ENCODE measurements around the gene KCNN2. TPM values are rescaled to one million over a fixed set of nuclear protein-coding genes. Genes with fewer than 3 reads are reported as not detected.
A peak's percentile ranks its signal among the peaks of the same experiment; 100 is the strongest.

KCNN2 gene
- polyA plus RNA-seq, 6 donors from 2014 or later: not detected

DNA sequence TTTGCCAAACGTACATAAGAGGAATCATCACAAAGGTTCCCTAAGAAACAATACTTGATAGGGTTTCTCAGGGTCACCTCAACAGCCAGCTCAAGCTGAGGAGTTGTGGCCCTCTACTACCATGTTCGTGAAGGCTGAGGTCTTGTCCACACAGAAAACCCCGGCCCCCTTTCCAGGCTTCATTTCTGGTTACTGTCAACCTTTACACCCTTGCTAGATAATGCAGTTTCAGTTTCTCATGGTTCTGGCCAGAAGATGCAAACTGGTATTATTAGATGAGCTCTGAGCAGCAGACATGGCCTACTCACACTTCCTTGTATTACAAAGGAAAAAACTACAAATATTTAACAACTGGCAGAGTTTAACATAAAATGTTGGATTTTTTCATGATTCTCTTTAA is 22.8 kb upstream of the KCNN2 start:
- Mint-ChIP-seq H3K9me3 (peaks cover 0 to 9% (median 3%) of the 10 kb centered on the region in 7 donors), H3K27ac (no peak overlapping the region), H3K36me3 (no peaks in the 10 kb centered on the region), H3K4me1 (no peaks in the 10 kb centered on the region), H3K27me3 (peaks cover 0 to 5% (median 0%) of the 10 kb centered on the region in 3 donors), H3K4me3 (no peak overlapping the region)
- ATAC-seq (ENCODE audit: low read depth in 2 of 2) (no peak), DNase-seq (no peak)

DNA sequence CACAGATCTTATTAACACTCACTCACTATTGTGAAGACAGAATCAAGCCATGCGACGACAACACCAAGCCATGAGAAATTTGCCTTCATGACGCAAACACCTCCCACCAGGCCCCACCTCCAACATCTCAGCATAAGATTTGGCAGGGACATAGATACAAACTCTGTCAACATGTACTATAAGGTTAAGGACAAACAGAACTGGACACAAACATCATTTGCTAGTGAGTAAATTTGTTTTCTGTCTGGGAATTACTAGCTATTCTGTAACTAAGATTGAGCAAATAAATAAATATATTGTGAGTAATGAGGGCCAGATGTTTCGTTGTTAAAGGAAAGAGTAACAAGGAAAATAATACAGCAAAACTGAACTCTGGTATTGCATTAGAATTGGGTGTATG is 15.7 kb upstream of the KCNN2 start:
- Mint-ChIP-seq H3K27me3 (peaks cover 0 to 1% (median 0%) of the 10 kb centered on the region in 3 donors), H3K9me3 (peaks cover 0 to 7% (median 0%) of the 10 kb centered on the region in 7 donors), H3K36me3 (no peaks in the 10 kb centered on the region), H3K4me1 (no peaks in the 10 kb centered on the region), H3K27ac (no peak overlapping the region), H3K4me3 (no peak overlapping the region)
- ATAC-seq (ENCODE audit: low read depth in 2 of 2): no peak
- no peak for DNase-seq

DNA sequence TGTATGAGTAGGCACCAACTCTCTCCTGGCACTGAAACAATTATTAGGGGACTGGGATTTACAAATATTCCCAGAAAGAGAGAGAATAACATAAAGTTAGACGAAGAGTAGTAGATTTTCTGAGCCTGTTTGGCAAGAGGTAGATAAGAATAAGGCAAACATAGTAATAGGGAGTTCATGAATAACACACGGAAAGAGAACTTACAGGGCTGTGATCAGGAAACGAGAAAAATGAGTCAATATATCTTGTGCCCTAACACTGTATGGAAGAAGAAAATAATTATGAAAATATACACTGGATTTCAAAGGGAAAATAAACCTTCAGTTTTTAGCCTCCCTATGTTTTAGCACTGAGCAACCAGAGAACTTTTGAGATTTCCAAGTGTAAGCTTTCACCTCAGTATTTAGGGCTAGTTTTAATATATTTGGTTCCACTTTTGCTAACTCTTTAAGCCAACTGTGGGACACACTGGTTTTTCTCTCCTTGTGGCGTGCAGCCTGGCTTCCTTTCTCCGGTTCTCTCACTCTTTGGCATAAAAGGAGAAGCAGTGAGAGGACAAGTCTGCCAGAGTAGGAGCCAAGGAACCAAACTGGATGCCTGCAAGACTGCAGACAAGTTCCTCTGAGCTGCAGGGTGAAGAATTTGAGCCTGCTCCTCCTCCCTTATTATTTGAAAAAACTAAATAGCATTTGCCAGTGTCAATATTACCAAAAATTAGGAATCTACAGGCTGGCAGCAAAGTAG is 6.6 kb upstream of the KCNN2 start:
- no peak overlapping the region for H3K27ac Mint-ChIP-seq
- peaks cover 19 to 35% (median 22%) of the 10 kb centered on the region in 3 donors for H3K27me3 Mint-ChIP-seq
- H3K36me3 Mint-ChIP-seq: no peaks in the 10 kb centered on the region
- H3K9me3 Mint-ChIP-seq: peaks cover 0 to 11% (median 3%) of the 10 kb centered on the region in 7 donors
- ATAC-seq (ENCODE audit: low read depth in 2 of 2): no peak
- H3K4me1 Mint-ChIP-seq: no peaks in the 10 kb centered on the region
- no peak for DNase-seq
- H3K4me3 Mint-ChIP-seq: no peak overlapping the region

DNA sequence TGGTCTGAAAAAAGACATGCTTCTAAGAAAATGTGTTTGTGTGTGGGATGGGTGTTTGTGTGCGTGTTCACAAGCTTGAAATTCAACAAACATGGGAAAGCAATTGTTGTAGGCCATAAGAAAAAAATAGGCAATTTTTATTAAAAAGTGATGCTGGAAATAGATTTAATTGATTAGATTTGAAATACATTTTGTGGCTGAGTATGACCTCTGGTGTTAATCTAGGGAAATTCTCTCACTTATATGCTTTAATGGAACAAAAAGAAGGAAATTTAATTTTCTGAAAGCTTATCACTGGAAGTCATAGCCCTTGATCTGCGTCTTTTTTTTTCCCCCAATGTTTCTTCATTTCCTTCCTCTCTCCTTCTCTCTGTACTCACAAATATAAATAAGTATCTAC is 3.5 kb upstream of the KCNN2 start:
- no peak for ATAC-seq (ENCODE audit: low read depth in 2 of 2)
- Mint-ChIP-seq H3K27ac (no peak overlapping the region), H3K9me3 (peaks cover 0 to 12% (median 2%) of the 10 kb centered on the region in 7 donors), H3K27me3 (peaks cover 39 to 43% (median 42%) of the 10 kb centered on the region in 3 donors), H3K4me1 (peaks cover 4 to 5% (median 4%) of the 10 kb centered on the region in 3 donors), H3K4me3 (no peak overlapping the region), H3K36me3 (peaks cover 0 to under 1% of the 10 kb centered on the region in 2 donors)
- DNase-seq: no peak

DNA sequence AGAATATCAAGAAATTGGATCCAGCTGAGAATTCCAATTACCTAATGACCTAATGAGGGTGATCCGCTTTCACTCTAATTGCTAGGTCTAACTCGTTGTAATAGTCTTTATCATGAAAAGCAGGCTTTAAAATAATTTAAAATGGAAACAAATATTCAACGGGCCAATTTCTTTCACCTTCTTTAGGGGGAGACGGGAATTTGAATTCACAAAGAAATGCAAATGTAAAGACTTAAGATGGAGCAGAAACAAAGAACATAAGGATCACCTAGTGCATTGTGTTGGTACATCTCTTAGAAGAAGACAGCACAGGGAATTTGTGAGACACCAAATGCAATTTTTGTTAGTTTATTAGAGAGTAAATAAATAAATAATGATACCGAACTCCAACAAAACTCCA is 1.5 kb upstream of the KCNN2 start:
- Mint-ChIP-seq H3K27me3 (peaks cover 40 to 45% (median 41%) of the 10 kb centered on the region in 3 donors), H3K36me3 (peaks cover 0 to 7% of the 10 kb centered on the region in 2 donors), H3K27ac (no peak overlapping the region), H3K4me3 (no peak overlapping the region), H3K4me1 (peaks cover 7 to 11% (median 9%) of the 10 kb centered on the region in 3 donors), H3K9me3 (peaks cover 0 to 17% (median 3%) of the 10 kb centered on the region in 7 donors)
- ATAC-seq (ENCODE audit: low read depth in 2 of 2) (no peak), DNase-seq (no peak)

DNA sequence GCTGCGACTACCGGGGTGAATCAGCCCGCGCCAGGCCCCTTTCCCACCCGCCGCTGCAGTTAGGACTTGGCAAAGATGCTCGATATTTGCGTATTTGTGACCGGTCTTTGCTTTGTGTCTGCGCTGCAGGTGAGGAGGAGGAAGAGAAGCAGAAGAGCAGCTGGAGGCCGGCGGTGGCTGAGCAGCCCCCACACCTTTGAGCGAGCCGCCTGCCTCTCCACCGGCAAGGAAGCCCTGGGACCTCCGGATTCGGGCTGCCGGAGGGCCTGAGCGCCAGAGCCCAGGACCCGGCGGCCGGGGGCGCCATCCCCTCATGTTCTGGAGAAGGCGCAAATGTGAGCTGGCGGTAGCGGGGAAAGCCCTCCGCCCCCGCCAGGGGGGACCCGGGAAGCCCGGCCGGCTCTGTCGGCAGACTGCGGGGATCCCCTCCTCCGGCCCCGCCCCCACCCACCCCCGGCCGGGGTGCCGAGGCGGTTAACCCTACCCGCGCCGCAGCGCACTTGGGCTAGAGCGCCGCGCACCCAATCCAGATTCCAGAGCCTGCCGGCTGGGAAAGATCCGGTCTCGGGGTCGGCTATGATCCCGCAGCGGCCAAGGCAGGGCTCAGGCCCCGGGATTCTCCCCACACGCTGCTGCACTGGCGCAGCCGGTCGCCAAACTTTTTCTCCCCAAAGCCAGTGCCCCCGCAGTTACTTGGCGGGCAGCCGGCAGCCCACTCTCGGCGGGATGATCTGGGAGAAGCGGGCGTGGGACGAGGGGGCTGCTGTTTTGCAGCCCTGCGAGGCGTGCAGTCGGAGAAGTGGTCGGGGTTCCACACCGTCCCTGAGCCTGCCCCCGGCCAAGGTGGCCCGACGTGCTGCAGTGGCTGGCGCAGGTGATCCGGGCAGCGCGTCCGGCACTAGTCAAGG is 800 bp upstream of the KCNN2 start:
- DNase-seq (no peak), ATAC-seq (ENCODE audit: low read depth in 2 of 2) (no peak)
- Mint-ChIP-seq H3K4me1 (peaks cover 7 to 11% (median 9%) of the 10 kb centered on the region in 3 donors), H3K27me3 (peaks cover 40 to 44% (median 41%) of the 10 kb centered on the region in 3 donors), H3K36me3 (peaks cover 0 to 7% of the 10 kb centered on the region in 2 donors), H3K9me3 (peaks cover 0 to 17% (median 3%) of the 10 kb centered on the region in 7 donors), H3K27ac (no peak overlapping the region), H3K4me3 (peak overlapping the region in 3 of 8 donors; percentile 25 to 69 (median 55))

DNA sequence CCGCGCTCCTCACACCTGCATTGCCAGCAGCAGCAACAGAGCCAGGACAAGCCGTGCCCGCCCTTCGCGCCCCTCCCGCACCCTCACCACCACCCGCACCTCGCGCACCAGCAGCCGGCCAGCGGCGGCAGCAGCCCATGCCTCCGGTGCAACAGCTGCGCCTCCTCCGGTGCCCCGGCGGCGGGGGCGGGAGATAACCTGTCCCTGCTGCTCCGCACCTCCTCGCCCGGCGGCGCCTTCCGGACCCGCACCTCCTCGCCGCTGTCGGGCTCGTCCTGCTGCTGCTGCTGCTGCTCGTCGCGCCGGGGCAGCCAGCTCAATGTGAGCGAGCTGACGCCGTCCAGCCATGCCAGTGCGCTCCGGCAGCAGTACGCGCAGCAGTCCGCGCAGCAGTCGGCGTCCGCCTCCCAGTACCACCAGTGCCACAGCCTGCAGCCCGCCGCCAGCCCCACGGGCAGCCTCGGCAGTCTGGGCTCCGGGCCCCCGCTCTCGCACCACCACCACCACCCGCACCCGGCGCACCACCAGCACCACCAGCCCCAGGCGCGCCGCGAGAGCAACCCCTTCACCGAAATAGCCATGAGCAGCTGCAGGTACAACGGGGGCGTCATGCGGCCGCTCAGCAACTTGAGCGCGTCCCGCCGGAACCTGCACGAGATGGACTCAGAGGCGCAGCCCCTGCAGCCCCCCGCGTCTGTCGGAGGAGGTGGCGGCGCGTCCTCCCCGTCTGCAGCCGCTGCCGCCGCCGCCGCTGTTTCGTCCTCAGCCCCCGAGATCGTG is 517 bp downstream of the KCNN2 start:
- peaks cover 31 to 46% (median 44%) of the 10 kb centered on the region in 3 donors for H3K27me3 Mint-ChIP-seq
- H3K9me3 Mint-ChIP-seq: peaks cover 0 to 17% (median 3%) of the 10 kb centered on the region in 7 donors
- H3K4me1 Mint-ChIP-seq: peaks cover 7 to 11% (median 9%) of the 10 kb centered on the region in 3 donors
- ATAC-seq (ENCODE audit: low read depth in 2 of 2) (no peak), DNase-seq (no peak)
- peaks cover 0 to 7% of the 10 kb centered on the region in 2 donors for H3K36me3 Mint-ChIP-seq
- no peak overlapping the region for H3K27ac Mint-ChIP-seq
- peak overlapping the region in 2 of 8 donors; percentile 48 to 55 for H3K4me3 Mint-ChIP-seq

DNA sequence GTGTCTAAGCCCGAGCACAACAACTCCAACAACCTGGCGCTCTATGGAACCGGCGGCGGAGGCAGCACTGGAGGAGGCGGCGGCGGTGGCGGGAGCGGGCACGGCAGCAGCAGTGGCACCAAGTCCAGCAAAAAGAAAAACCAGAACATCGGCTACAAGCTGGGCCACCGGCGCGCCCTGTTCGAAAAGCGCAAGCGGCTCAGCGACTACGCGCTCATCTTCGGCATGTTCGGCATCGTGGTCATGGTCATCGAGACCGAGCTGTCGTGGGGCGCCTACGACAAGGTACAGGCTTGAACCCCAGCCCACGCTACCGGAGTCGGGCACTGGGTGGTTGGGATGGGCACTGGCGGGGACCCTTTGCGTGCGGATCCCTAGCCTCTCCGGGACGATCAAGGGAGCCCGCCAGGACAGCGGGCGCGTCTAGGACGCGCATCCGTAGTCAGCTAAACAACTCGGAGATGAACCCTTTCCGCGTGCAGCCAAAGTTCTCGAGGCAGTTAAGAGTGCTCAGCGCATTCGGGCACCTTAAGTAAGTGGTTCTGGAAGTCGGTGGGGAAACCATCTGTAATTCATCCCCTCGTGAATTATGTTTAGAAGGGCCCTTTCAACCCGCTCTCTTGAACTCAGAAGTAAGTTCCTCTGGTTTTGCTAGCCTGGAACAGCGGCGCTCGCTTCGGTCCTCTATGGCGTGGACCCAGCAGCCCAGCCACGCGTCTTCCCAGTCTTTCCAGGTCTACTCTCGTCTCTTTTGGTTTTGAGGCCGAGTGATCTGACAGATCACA is 1.3 kb downstream of the KCNN2 start:
- H3K9me3 Mint-ChIP-seq: peaks cover 0 to 17% (median 2%) of the 10 kb centered on the region in 7 donors
- H3K27me3 Mint-ChIP-seq: peaks cover 30 to 46% (median 44%) of the 10 kb centered on the region in 3 donors
- no peak overlapping the region for H3K27ac Mint-ChIP-seq
- peaks cover 7 to 11% (median 9%) of the 10 kb centered on the region in 3 donors for H3K4me1 Mint-ChIP-seq
- ATAC-seq (ENCODE audit: low read depth in 2 of 2) (no peak), DNase-seq (no peak)
- H3K4me3 Mint-ChIP-seq: peak overlapping the region in 1 of 8 donors; percentile 53
- H3K36me3 Mint-ChIP-seq: peaks cover 0 to 7% of the 10 kb centered on the region in 2 donors

DNA sequence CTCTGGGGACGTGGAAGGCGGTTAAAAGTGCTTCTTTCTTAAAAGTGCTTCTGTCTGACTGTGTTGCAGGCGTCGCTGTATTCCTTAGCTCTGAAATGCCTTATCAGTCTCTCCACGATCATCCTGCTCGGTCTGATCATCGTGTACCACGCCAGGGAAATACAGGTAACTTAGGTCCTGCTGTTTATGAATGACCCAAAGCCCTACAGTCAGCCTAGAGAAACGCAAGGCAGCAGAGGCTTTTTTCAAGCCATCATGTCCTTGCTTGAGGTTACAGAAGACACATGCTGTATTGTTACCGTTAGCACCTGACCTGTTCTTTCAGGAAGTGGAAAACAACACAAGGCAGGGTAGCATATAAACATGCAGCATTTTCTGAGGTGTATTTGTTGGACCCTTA is 2.0 kb downstream of the KCNN2 start:
- no peak for DNase-seq

DNA sequence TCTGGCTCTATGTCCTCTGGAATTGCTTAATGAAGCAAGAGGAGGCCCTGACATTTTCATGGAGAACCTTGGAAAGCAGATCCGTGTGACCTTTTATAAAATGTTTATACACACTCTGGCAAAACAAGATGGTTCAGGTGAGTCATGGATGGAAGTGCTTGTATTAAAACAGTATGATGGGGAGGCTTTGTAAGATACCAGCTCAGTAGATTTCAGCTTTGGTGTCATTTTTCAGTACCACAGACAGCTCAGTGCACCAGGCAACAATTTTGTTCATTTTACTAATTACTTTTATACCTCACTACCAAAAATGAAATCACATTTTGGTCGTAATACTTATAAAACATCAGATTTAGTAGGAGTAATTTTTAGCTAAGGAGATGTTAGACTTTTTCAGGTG is 5.2 kb downstream of the KCNN2 start:
- peaks cover 0 to 7% of the 10 kb centered on the region in 2 donors for H3K36me3 Mint-ChIP-seq
- peaks cover 16 to 33% (median 23%) of the 10 kb centered on the region in 3 donors for H3K27me3 Mint-ChIP-seq
- H3K9me3 Mint-ChIP-seq: peaks cover 0 to 6% (median 0%) of the 10 kb centered on the region in 7 donors
- ATAC-seq (ENCODE audit: low read depth in 2 of 2) (no peak), DNase-seq (no peak)
- H3K4me3 Mint-ChIP-seq: no peak overlapping the region
- H3K27ac Mint-ChIP-seq: no peak overlapping the region
- H3K4me1 Mint-ChIP-seq: peaks cover 3 to 6% (median 5%) of the 10 kb centered on the region in 3 donors

More for the DNA sequence above, 2.0 kb downstream of the KCNN2 start:
- H3K4me1 Mint-ChIP-seq: peaks cover 7 to 11% (median 9%) of the 10 kb centered on the region in 3 donors
- H3K9me3 Mint-ChIP-seq: peaks cover 0 to 10% (median 0%) of the 10 kb centered on the region in 7 donors
- H3K27me3 Mint-ChIP-seq: peaks cover 24 to 40% (median 37%) of the 10 kb centered on the region in 3 donors
- peak overlapping the region in 1 of 8 donors; percentile 53 for H3K4me3 Mint-ChIP-seq
- no peak for ATAC-seq (ENCODE audit: low read depth in 2 of 2)
- H3K36me3 Mint-ChIP-seq: peaks cover 0 to 7% of the 10 kb centered on the region in 2 donors
- no peak overlapping the region for H3K27ac Mint-ChIP-seq

DNA sequence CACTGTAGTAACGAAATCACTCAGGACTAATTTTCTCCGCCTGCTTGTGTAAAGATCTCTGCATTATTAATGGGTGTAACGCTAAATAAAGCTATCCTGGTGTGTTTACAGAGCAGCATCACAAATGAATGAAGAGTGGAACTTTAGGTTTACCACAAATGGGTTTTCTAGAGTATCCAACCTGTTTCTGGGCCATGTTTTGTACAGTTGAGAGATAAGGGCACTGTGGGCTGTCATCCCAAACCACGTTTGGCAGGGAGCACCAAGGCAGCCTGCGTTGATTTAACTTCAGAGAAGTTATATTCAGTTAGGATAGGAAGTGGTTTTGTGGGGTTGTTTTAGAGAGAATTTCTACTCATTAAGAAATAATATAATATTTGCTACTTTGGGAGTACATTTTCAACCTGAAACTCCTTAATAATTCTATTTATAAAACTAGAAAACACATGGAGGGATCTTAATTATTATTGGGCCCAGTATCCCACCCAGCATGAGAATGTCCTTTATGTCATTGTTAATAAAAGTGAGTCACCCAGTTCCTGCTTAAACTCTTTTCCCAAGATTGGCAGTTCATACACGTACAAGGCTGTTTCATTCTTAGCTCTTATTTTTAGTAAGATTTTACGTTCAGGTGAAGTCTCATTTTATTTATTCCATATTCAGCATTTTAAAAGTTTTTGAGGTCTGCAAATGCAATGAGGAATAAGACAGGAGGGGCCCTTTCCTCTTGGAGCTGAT is 8.0 kb downstream of the KCNN2 start:
- Mint-ChIP-seq H3K27me3 (peaks cover 0 to 15% (median 5%) of the 10 kb centered on the region in 3 donors), H3K36me3 (no peaks in the 10 kb centered on the region), H3K9me3 (peaks cover 0 to 2% (median 0%) of the 10 kb centered on the region in 7 donors), H3K4me3 (no peak overlapping the region), H3K4me1 (no peaks in the 10 kb centered on the region), H3K27ac (no peak overlapping the region)
- no peak for DNase-seq
- no peak for ATAC-seq (ENCODE audit: low read depth in 2 of 2)
